ENCODE measurements around the gene SFXN5. TPM values are rescaled to one million over a fixed set of nuclear protein-coding genes. Genes with fewer than 3 reads are reported as not detected.

SFXN5 gene
- total RNA-seq, 1 donor from 2014 or later: 20.2 TPM

DNA sequence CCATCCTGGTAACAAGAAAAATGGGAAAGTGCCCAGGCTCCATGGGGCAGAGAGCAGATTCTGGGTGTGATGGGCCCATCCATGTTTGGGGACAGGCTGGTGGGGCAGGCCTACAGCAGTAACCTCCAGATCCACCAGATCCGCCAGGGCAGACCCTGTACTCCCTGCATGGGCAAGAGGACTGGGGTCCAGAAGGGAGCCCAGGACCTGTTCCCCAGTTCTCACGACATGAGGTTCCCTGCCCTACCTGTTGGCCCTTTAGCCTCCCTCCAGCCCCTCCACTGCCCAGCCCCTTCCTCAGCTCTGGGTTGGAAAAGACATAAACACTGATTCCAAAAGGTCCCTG is 115.5 kb downstream of the SFXN5 start:
- no peak for DNase-seq (ENCODE audit: low spot score in 2 of 2, unreplicated experiment in 2 of 2)
- Mint-ChIP-seq H3K4me1 (peaks cover 4% of the 10 kb centered on the region), H3K27ac (no peak overlapping the region), H3K9me3 (no peaks in the 10 kb centered on the region), H3K27me3 (ENCODE audit: low read depth) (no peaks in the 10 kb centered on the region), H3K36me3 (no peaks in the 10 kb centered on the region), H3K4me3 (no peak overlapping the region)
- TF ChIP-seq, protein P1, sequence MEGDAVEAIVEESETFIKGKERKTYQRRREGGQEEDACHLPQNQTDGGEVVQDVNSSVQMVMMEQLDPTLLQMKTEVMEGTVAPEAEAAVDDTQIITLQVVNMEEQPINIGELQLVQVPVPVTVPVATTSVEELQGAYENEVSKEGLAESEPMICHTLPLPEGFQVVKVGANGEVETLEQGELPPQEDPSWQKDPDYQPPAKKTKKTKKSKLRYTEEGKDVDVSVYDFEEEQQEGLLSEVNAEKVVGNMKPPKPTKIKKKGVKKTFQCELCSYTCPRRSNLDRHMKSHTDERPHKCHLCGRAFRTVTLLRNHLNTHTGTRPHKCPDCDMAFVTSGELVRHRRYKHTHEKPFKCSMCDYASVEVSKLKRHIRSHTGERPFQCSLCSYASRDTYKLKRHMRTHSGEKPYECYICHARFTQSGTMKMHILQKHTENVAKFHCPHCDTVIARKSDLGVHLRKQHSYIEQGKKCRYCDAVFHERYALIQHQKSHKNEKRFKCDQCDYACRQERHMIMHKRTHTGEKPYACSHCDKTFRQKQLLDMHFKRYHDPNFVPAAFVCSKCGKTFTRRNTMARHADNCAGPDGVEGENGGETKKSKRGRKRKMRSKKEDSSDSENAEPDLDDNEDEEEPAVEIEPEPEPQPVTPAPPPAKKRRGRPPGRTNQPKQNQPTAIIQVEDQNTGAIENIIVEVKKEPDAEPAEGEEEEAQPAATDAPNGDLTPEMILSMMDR (IDR thresholded peaks at IDR 0.05; ENCODE audit: unreplicated experiment): no peak

DNA sequence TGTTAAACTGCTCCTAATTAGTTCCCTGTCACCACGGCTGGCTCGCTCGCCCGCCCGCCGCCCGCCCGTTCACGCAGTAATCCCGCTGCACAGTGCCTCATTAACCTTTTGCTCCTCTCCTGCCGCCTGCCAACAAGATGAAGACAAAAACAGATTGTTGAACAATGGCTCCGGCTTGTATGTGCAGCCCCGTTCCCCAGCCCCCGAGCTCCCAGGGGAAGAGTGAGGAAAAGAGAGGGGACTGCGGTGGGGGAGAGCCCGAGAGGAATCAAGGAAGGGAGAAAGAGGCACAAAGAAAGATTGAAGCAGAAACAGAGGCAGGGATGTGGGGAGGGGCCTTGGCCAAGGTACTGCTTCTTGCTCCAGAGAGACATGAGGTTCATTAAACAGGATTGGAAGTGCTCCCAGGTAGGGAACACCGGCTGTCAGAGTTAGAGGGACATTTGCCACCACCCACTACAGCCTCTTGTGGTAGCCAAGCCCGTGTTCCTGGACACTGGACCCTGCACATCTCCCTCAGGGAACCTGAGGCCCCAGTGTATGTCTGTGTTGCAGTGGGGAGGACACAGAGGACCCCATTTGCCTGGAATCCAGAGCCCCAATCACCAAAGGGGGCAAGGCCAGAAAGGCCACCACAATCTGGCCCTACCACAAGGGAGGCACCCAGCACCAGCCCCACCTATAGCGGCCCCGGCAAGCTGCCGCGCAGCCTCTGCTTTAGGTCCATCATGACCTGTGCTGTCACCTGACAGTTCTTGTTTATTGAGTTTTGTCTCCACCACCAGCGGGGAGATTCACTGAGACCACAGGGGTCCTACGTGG is 116.1 kb downstream of the SFXN5 start:
- Mint-ChIP-seq H3K27ac (no peak overlapping the region), H3K4me3 (no peak overlapping the region)
- no peak for DNase-seq (ENCODE audit: low spot score in 2 of 2, unreplicated experiment in 2 of 2)

DNA sequence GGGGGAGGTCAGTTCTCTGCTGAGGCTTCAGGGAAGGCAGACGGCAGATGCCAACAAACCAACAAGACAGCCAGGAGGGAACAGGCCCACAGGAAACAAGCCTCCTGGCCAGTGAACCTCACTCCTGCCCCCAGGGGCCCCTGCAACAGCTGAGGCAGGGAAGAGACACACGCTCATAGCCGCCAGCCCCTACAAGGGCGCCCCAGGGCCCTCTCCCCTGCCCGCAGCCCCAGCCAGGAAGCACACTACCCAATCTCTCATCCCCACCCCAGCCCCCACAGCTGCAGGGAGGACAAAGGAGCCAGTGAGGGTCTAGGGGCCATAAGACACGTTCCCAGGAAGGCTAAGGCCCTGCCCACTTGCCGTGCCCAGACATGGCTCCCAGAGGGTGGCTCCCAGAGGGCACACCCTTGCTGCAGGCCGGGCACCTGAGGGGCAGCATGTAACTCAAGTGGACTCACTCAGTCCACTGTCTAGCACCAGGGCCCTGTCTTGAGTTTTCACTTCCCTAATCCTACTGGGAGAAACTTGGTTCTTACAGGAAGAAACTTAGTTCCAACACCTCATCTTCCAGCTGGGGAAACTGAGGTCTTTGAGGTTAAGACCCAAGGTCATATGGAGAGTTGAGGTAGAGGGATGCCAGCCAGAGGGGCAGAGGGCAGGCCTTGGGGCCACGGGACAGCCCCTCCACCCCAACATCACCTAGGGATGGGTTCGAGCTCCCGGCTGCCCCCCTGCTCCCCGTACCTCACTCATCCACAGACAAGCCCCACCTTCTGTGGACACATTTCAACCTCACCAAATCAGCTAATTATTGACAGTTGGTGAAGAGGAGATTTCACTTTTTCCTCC is 116.9 kb downstream of the SFXN5 start:
- Mint-ChIP-seq H3K4me3 (no peak overlapping the region), H3K36me3 (no peaks in the 10 kb centered on the region), H3K9me3 (no peaks in the 10 kb centered on the region), H3K27me3 (ENCODE audit: low read depth) (no peaks in the 10 kb centered on the region), H3K4me1 (peaks cover 4% of the 10 kb centered on the region), H3K27ac (no peak overlapping the region)
- TF ChIP-seq, protein P1 (IDR thresholded peaks at IDR 0.05; ENCODE audit: unreplicated experiment): no peak
- DNase-seq (ENCODE audit: low spot score in 2 of 2, unreplicated experiment in 2 of 2): no peak

More for the DNA sequence above, 116.1 kb downstream of the SFXN5 start:
- Mint-ChIP-seq H3K4me1 (peaks cover 4% of the 10 kb centered on the region), H3K9me3 (no peaks in the 10 kb centered on the region), H3K36me3 (no peaks in the 10 kb centered on the region), H3K27me3 (ENCODE audit: low read depth) (no peaks in the 10 kb centered on the region)
- TF ChIP-seq, protein P1 (IDR thresholded peaks at IDR 0.05; ENCODE audit: unreplicated experiment): no peak

DNA sequence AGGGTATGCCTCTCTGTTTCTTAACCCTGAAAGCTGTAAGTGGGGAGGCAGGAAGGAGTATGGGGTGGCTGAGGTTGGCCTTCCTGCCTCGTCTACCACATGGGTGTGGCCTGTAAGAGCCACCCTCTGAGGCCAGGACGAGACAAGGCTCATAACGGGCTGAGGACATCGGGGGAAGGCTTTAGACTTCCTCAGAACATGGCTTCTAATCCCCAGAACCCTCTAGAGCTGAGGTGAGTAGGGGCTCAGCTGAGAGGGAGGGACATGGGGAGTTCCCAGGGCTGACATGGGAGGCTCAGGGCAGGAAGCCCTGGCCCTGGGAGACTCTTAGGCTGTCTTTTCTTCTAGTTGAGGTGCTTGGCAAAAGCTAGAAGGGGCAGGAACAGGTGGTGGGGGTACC is 117.5 kb downstream of the SFXN5 start:
- H3K4me3 Mint-ChIP-seq: no peak overlapping the region
- no peak for DNase-seq (ENCODE audit: low spot score in 2 of 2, unreplicated experiment in 2 of 2)
- H3K27me3 Mint-ChIP-seq (ENCODE audit: low read depth): no peaks in the 10 kb centered on the region
- no peaks in the 10 kb centered on the region for H3K9me3 Mint-ChIP-seq
- peaks cover 4% of the 10 kb centered on the region for H3K4me1 Mint-ChIP-seq
- H3K27ac Mint-ChIP-seq: no peak overlapping the region
- TF ChIP-seq, protein P1 (IDR thresholded peaks at IDR 0.05; ENCODE audit: unreplicated experiment): no peak
- no peaks in the 10 kb centered on the region for H3K36me3 Mint-ChIP-seq

DNA sequence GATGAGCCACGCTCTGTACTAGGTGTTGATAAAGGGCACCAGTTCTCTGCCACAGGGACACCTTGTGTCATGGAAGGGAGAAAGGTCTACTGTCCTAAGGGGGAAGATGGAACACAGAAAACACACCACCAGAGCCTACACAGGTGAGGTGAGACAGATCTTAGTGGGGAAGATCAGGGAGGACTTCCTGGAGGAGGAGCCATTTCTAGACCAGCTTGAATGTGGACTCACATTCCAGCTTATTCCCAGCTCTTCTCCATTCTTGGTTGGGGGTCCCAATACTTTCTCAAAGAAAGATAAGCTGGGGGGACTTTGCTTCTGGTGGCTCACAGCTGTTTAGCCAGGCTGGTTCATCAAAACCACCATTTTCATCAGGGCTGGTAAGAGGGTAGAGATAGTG is 118.0 kb downstream of the SFXN5 start:
- TF ChIP-seq, protein P1 (IDR thresholded peaks at IDR 0.05; ENCODE audit: unreplicated experiment): no peak
- Mint-ChIP-seq H3K4me1 (peaks cover 4% of the 10 kb centered on the region), H3K27me3 (ENCODE audit: low read depth) (no peaks in the 10 kb centered on the region), H3K27ac (no peak overlapping the region), H3K36me3 (no peaks in the 10 kb centered on the region), H3K9me3 (no peaks in the 10 kb centered on the region), H3K4me3 (no peak overlapping the region)
- no peak for DNase-seq (ENCODE audit: low spot score in 2 of 2, unreplicated experiment in 2 of 2)
